ENCODE results near the gene TBC1D10A. TPM values are rescaled to one million over a fixed set of nuclear protein-coding genes. Genes with fewer than 3 reads are reported as not detected.

TBC1D10A gene
- total RNA-seq, 1 experiment from 2014 or later: 24.3 TPM

GRCh38 chr22:30279932-30280331 lies 46.8 kb downstream of the TBC1D10A start:
- TF ChIP-seq, protein P1, sequence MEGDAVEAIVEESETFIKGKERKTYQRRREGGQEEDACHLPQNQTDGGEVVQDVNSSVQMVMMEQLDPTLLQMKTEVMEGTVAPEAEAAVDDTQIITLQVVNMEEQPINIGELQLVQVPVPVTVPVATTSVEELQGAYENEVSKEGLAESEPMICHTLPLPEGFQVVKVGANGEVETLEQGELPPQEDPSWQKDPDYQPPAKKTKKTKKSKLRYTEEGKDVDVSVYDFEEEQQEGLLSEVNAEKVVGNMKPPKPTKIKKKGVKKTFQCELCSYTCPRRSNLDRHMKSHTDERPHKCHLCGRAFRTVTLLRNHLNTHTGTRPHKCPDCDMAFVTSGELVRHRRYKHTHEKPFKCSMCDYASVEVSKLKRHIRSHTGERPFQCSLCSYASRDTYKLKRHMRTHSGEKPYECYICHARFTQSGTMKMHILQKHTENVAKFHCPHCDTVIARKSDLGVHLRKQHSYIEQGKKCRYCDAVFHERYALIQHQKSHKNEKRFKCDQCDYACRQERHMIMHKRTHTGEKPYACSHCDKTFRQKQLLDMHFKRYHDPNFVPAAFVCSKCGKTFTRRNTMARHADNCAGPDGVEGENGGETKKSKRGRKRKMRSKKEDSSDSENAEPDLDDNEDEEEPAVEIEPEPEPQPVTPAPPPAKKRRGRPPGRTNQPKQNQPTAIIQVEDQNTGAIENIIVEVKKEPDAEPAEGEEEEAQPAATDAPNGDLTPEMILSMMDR (conservative IDR thresholded peaks at IDR 0.05): no peak
- no peak for TF ChIP-seq EZH2 (IDR thresholded peaks at IDR 0.05; ENCODE audit: low read depth)
- intact Hi-C loops (cut with micrococcal nuclease; ENCODE audit: unreplicated experiment): no loop called here
- Histone ChIP-seq H3K36me3 (ENCODE audit: low read depth) (no peaks in the 10 kb centered on the region), H2AFZ (no peak overlapping the region), H3F3A (ENCODE audit: insufficient read depth, low read depth) (peaks cover 9% of the 10 kb centered on the region), H4K20me1 (ENCODE audit: insufficient read depth) (no peaks in the 10 kb centered on the region), H3K4me3 (no peak overlapping the region), H3K4me1 (replicated peaks; ENCODE audit: insufficient read depth) (no peaks in the 10 kb centered on the region), H3K9me2 (ENCODE audit: insufficient read depth) (no peaks in the 10 kb centered on the region), H3K27me3 (ENCODE audit: insufficient read depth, low read depth) (no peaks in the 10 kb centered on the region), H3K9me3 (ENCODE audit: insufficient read depth, low read depth) (no peaks in the 10 kb centered on the region), H3K79me2 (ENCODE audit: low read depth) (no peaks in the 10 kb centered on the region), H3K27ac (no peak overlapping the region), H3K4me2 (no peak overlapping the region)
- ChIA-PET POLR2A (ENCODE audit: unreplicated experiment) (interaction anchor here (0.6 to 0.8 kb wide), 2 partner anchors 15 to 1372 kb away, joined by 3 to 5 read pairs; no protein-coding TSS in a partner anchor), CTCF (interaction anchor here (0.5 to 1.1 kb wide), 2 partner anchors 107 to 1476 kb away, joined by 3 to 4 read pairs; partner anchors contain the start of gene RNF215)
- no TSS peak for BruUV-seq (replicated peaks)
- DNase-seq: no peak

- intact Hi-C loops (cut with micrococcal nuclease; ENCODE audit: unreplicated experiment): no loop called here
- Histone ChIP-seq H3K27me3 (ENCODE audit: insufficient read depth, low read depth) (no peaks in the 10 kb centered on the region), H3K4me2 (no peak overlapping the region), H4K20me1 (ENCODE audit: insufficient read depth) (no peaks in the 10 kb centered on the region), H3F3A (ENCODE audit: insufficient read depth, low read depth) (peaks cover 9% of the 10 kb centered on the region), H3K9me3 (ENCODE audit: insufficient read depth, low read depth) (no peaks in the 10 kb centered on the region), H3K79me2 (ENCODE audit: low read depth) (no peaks in the 10 kb centered on the region), H3K27ac (no peak overlapping the region), H3K36me3 (ENCODE audit: low read depth) (no peaks in the 10 kb centered on the region), H3K4me3 (no peak overlapping the region), H3K4me1 (replicated peaks; ENCODE audit: insufficient read depth) (no peaks in the 10 kb centered on the region), H3K9me2 (ENCODE audit: insufficient read depth) (no peaks in the 10 kb centered on the region), H2AFZ (no peak overlapping the region)
- ChIA-PET CTCF (interaction anchor here (0.5 to 1.1 kb wide), 2 partner anchors 108 to 1477 kb away, joined by 3 to 4 read pairs; partner anchors contain the start of gene RNF215), POLR2A (ENCODE audit: unreplicated experiment) (no interaction called here)
- no peak for DNase-seq
- no peak for TF ChIP-seq EZH2 (IDR thresholded peaks at IDR 0.05; ENCODE audit: low read depth)
- TF ChIP-seq, protein P1 (conservative IDR thresholded peaks at IDR 0.05): no peak
- no TSS peak for BruUV-seq (replicated peaks)
These were observed 47.5 kb downstream of the TBC1D10A start for GRCh38 chr22:30279046-30279788.

DNA sequence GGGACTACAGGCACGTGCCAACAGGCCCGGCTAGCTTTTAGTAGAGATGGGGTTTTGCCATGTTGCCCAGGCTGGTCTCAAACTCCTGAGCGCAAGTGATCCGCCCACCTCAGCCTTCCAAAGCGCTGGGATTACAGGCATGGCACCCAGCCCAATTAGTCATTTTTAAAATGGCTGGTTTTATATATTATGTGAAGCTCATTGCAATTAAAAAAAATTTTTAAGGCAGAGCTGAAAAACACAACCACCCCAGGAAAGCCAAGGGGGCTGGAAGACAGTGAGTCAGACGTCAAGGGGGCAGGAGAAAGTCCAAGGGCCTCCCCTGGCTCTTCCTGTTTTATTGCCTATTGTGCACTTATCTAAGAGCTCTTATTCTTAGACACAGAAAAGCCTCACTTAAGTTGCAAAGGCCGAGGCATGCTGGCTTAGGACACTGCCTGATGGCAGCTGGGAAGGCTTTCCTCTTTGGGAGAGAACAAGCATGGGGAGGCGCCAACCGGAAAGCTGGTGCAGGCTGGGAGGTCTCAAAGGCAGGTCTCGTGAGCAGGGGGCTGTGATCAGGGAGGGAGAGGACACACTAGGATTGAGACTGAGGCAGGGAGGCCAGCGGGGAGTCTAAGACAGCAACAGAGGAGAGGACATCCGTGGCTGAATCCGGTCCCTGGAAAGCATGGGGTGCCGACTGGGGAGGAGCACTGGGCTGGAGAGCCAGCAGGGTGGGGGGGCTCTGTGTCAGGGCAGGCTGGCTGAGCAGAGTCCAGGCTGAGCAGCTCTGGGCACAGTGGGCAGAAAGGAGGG lies 49.0 kb downstream of the TBC1D10A start:
- Histone ChIP-seq H2AFZ (no peak overlapping the region), H3K4me1 (replicated peaks; ENCODE audit: insufficient read depth) (no peaks in the 10 kb centered on the region), H3K36me3 (ENCODE audit: low read depth) (no peaks in the 10 kb centered on the region), H4K20me1 (ENCODE audit: insufficient read depth) (no peaks in the 10 kb centered on the region), H3K9me2 (ENCODE audit: insufficient read depth) (no peaks in the 10 kb centered on the region), H3K4me3 (no peak overlapping the region), H3F3A (ENCODE audit: insufficient read depth, low read depth) (peaks cover 9% of the 10 kb centered on the region), H3K27me3 (ENCODE audit: insufficient read depth, low read depth) (no peaks in the 10 kb centered on the region), H3K27ac (no peak overlapping the region), H3K79me2 (ENCODE audit: low read depth) (no peaks in the 10 kb centered on the region), H3K4me2 (no peak overlapping the region), H3K9me3 (ENCODE audit: insufficient read depth, low read depth) (no peaks in the 10 kb centered on the region)
- POLR2A ChIA-PET (ENCODE audit: unreplicated experiment): interaction anchor here (0.6 to 0.9 kb wide), 2 partner anchors 79 to 1477 kb away, joined by 3 to 7 read pairs; partner anchors contain the start of genes CCDC157, SF3A1 and XBP1
- intact Hi-C loops (cut with micrococcal nuclease; ENCODE audit: unreplicated experiment): no loop called here
- TF ChIP-seq, protein P1 (conservative IDR thresholded peaks at IDR 0.05): no peak
- TF ChIP-seq EZH2 (IDR thresholded peaks at IDR 0.05; ENCODE audit: low read depth): no peak
- CTCF ChIA-PET: interaction anchor here (0.6 to 2.5 kb wide), 6 partner anchors 8 to 325 kb away, joined by 3 to 7 read pairs (median 4); no protein-coding TSS in a partner anchor
- peak in 1 of 2 experiments; percentile 54 for DNase-seq
- no TSS peak for BruUV-seq (replicated peaks)

Measured in PC-9 (cell line).